HepG2 (cell line): ENCODE data around the gene KTN1. TPM values are rescaled to one million over a fixed set of nuclear protein-coding genes. Genes with fewer than 3 reads are reported as not detected.

Experiments used
- ATAC-seq: fragments of 200-7000 bp; cut with Tn5 transposase; 3 replicates; pipeline ENCODE4 v1.9.1; 2020; ENCODE audit warnings: mild to moderate bottlenecking, moderate library complexity
- BruUV-seq: library from RNA; stranded (reverse); fragments of 400-500 nt; replicated peaks from 2 replicates; lab custom pipeline; 2021; lab: Mats Ljungman, UMichigan
- CTCF ChIA-PET: fragments of 300-600 bp; formaldehyde crosslinking; extraction: SDS; loops from one replicate; lab custom pipeline; 2021; ENCODE audit warnings: low total read pairs, inconsistent platforms, low intra/inter-chr PET ratio; lab: Yijun Ruan, JAX
- POLR2A ChIA-PET: fragments of 350-600 bp; sonication (Branson Sonifier 250); formaldehyde crosslinking; loops from one replicate; lab custom pipeline; 2020; ENCODE audit warnings: antibody characterized with exemption, inconsistent platforms; lab: Yijun Ruan, JAX
- DNase-seq: peaks from one replicate; pipeline ENCODE4 v3.0.0-alpha.2; 2015; ENCODE audit warnings: low spot score
- FAIRE-seq: peaks from 3 replicates; lab custom pipeline; 2011; peaks lifted over from hg19 to GRCh38; lab: Jason Lieb, UNC
- H2AFZ ChIP-seq: one replicate; pipeline ENCODE4 v1.6.1; 2011; ENCODE audit warnings: low read length, inconsistent platforms
- H3K27ac ChIP-seq: fragments of 300-600 bp; 3 replicates; pipeline ENCODE4 v1.8.0; 2011; ENCODE audit warnings: mixed run types, mild to moderate bottlenecking, mixed read lengths, low read length, inconsistent platforms; ENCODE audit not compliant: insufficient read depth; ENCODE audit errors: extremely low read length
- H3K27me3 ChIP-seq, 2 experiments: fragments of 200-600 bp in 1 of 2; 2 replicates in 1 of 2; 3 replicates in 1 of 2; pipeline versions ENCODE4 v1.6.0 to v1.8.0; 2011; ENCODE audit warnings: low read length in 2 of 2, mild to moderate bottlenecking in 2 of 2, moderate library complexity in 2 of 2, inconsistent platforms in 1 of 2; ENCODE audit not compliant: insufficient read depth in 2 of 2, control insufficient read depth in 1 of 2
- H3K36me3 ChIP-seq, 2 experiments: fragments of 200-600 bp in 1 of 2; replicated peaks in 1 of 2; 2 replicates in 1 of 2; 3 replicates in 1 of 2; pipeline versions ENCODE4 v1.5.1 to v1.8.0; 2011; ENCODE audit warnings: low read length in 2 of 2, inconsistent platforms in 1 of 2; ENCODE audit not compliant: insufficient read depth in 2 of 2, control insufficient read depth in 1 of 2
- H3K4me1 ChIP-seq: 2 replicates; pipeline ENCODE4 v1.5.1; 2012; ENCODE audit warnings: low read length, inconsistent platforms; ENCODE audit not compliant: insufficient read depth
- H3K4me2 ChIP-seq: 2 replicates; pipeline ENCODE4 v1.6.0; 2011; ENCODE audit warnings: low read depth, low read length, inconsistent platforms
- H3K4me3 ChIP-seq, 3 experiments: fragments of 200-600 bp in 1 of 3; sonication (generic), shearing (Covaris generic) in 1 of 3; replicated peaks in 1 of 3; 2 replicates each; pipeline ENCODE4 v1.5.1; 2011 to 2016; ENCODE audit warnings: low read length in 3 of 3, inconsistent platforms in 2 of 3, low read depth in 2 of 3, mild to moderate bottlenecking in 2 of 3, control low read depth in 1 of 3, mixed read lengths in 1 of 3; ENCODE audit not compliant: insufficient read depth in 1 of 3
- H3K79me2 ChIP-seq: one replicate; pipeline ENCODE4 v1.6.1; 2011; ENCODE audit warnings: low read length, inconsistent platforms; ENCODE audit not compliant: insufficient read depth
- H3K9ac ChIP-seq: 2 replicates; pipeline ENCODE4 v1.6.0; 2011; ENCODE audit warnings: mild to moderate bottlenecking, low read depth, low read length, inconsistent platforms; ENCODE audit not compliant: insufficient read depth
- H3K9me3 ChIP-seq: 2 replicates; pipeline ENCODE4 v1.5.1; 2012; ENCODE audit warnings: mild to moderate bottlenecking, low read length
- H4K20me1 ChIP-seq: 2 replicates; pipeline ENCODE4 v1.6.0; 2011; ENCODE audit warnings: inconsistent platforms, mild to moderate bottlenecking, low read length, moderate library complexity; ENCODE audit not compliant: insufficient read depth
- HNF4G ChIP-seq, 2 experiments: sonication (generic) in 1 of 2; formaldehyde crosslinking in 1 of 2; IDR thresholded peaks; 2 replicates each; pipeline versions ENCODE4 v1.4.0 to v1.6.1; 2011 to 2020; ENCODE audit warnings: borderline replicate concordance in 2 of 2, low read depth in 2 of 2, mild to moderate bottlenecking in 2 of 2, low read length in 1 of 2, missing genetic modification reagents in 1 of 2, moderate library complexity in 1 of 2
- HOXD1 ChIP-seq: sonication (generic); formaldehyde crosslinking; IDR thresholded peaks from 2 replicates; pipeline ENCODE4 v1.5.0; 2020; ENCODE audit warnings: missing genetic modification reagents
- KDM4B ChIP-seq: sonication (generic); formaldehyde crosslinking; IDR thresholded peaks from 2 replicates; pipeline ENCODE4 v1.4.0; 2020; ENCODE audit warnings: missing genetic modification reagents
- MBNL3 ChIP-seq: fragments of 250-450 bp; sonication (Bioruptor Pico); conservative IDR thresholded peaks from 2 replicates; pipeline ENCODE4 v1.8.0; 2022; ENCODE audit warnings: mild to moderate bottlenecking, inconsistent platforms
- SOX13 ChIP-seq, 3 experiments: fragments of 450-650 bp in 1 of 3; sonication (generic) in 1 of 3; formaldehyde crosslinking in 1 of 3; IDR thresholded peaks in 2 of 3; conservative IDR thresholded peaks in 1 of 3; 2 replicates each; pipeline versions ENCODE4 v1.5.0 to v1.6.1; 2016 to 2020; ENCODE audit warnings: antibody characterized with exemption in 1 of 3, mild to moderate bottlenecking in 1 of 3, missing compliant biosample characterization in 1 of 3, missing genetic modification reagents in 1 of 3, moderate library complexity in 1 of 3
- TRIM24 ChIP-seq: sonication (generic); formaldehyde crosslinking; IDR thresholded peaks from 2 replicates; pipeline ENCODE4 v1.8.0; 2022; ENCODE audit warnings: mild to moderate bottlenecking, missing genetic modification reagents
- ZKSCAN5 ChIP-seq: sonication (generic); formaldehyde crosslinking; IDR thresholded peaks from 2 replicates; pipeline ENCODE4 v1.5.1; 2020; ENCODE audit warnings: mild to moderate bottlenecking, missing genetic modification reagents
- ZNF331 ChIP-seq: sonication (generic); formaldehyde crosslinking; IDR thresholded peaks from 2 replicates; pipeline ENCODE4 v1.4.0; 2020; ENCODE audit warnings: missing genetic modification reagents
- ZNF598 ChIP-seq: sonication (generic); formaldehyde crosslinking; IDR thresholded peaks from 2 replicates; pipeline ENCODE4 v1.5.1; 2020; ENCODE audit warnings: mild to moderate bottlenecking, missing genetic modification reagents, borderline replicate concordance
- ZNF614 ChIP-seq: IDR thresholded peaks from 2 replicates; pipeline ENCODE4 v1.6.1; 2018; ENCODE audit warnings: missing biosample characterization, missing genetic modification reagents, inconsistent platforms, borderline replicate concordance
- ZNF773 ChIP-seq: sonication (generic); formaldehyde crosslinking; IDR thresholded peaks from 2 replicates; pipeline ENCODE4 v1.4.0; 2020; ENCODE audit warnings: missing genetic modification reagents, borderline replicate concordance
- ZSCAN20 ChIP-seq: sonication (generic); formaldehyde crosslinking; IDR thresholded peaks from 2 replicates; pipeline ENCODE4 v1.4.0; 2020; ENCODE audit warnings: missing genetic modification reagents, mild to moderate bottlenecking, borderline replicate concordance
- WGBS: methylation state at CpG from one replicate; pipeline ENCODE4 v1.1.6; 2017; ENCODE audit warnings: low lambda C conversion rate; 5-methylcytosine and 5-hydroxymethylcytosine counted together
- in situ Hi-C: cut with HindIII; loops from 2 replicates; pipeline ENCODE4 v1.10.0; 2017; ENCODE audit warnings: low pct_unique_long_range_greater_than_20kb; ENCODE audit not compliant: extremely low pct_ligation_motif_present
- intact Hi-C: fragments of 100-400 bp; cut with micrococcal nuclease; formaldehyde crosslinking; loops from one replicate; pipeline ENCODE4 v1.10.0; 2022; ENCODE audit not compliant: unreplicated experiment
- polyA plus RNA-seq, 8 experiments: library from polyadenylated mRNA; depleted of rRNA in 3 of 8; stranded (reverse) in 7 of 8; unstranded in 1 of 8; fragments of >200 nt; fragmentation: Illumina TruSeq in 4 of 8; extraction: Trizol in 4 of 8; gene quantifications; 2 replicates each; pipeline versions ENCODE4 v1.2.1 to v1.2.3, GENCODE V29; 2011 to 2016; ENCODE audit warnings: low read depth in 4 of 8, missing spikeins in 1 of 8, mixed read lengths in 1 of 8; ENCODE audit not compliant: insufficient read depth in 1 of 8
- total RNA-seq, 5 experiments: library from RNA; depleted of rRNA; stranded (reverse); fragments of >200 nt; fragmentation: Illumina TruSeq; extraction: Trizol; gene quantifications; 2 replicates each; pipeline ENCODE4 v1.2.3, GENCODE V29; 2016; ENCODE audit warnings: low read depth in 1 of 5
- TF ChIP-seq, protein P1 (sequence below): sonication (generic); formaldehyde crosslinking; IDR thresholded peaks from 2 replicates; pipeline ENCODE4 v1.4.0; 2020; ENCODE audit warnings: missing genetic modification reagents
- TF ChIP-seq, protein P2 (sequence below): sonication (generic); formaldehyde crosslinking; conservative IDR thresholded peaks from 2 replicates; pipeline ENCODE4 v1.4.0; 2020; ENCODE audit warnings: missing genetic modification reagents
- TF ChIP-seq, protein P3 (sequence below): sonication (generic); formaldehyde crosslinking; IDR thresholded peaks from 2 replicates; pipeline ENCODE4 v1.5.1; 2020; ENCODE audit warnings: mild to moderate bottlenecking, missing genetic modification reagents, moderate library complexity
- TF ChIP-seq, protein P4 (sequence below): IDR thresholded peaks from 2 replicates; pipeline ENCODE4 v1.6.1; 2016; ENCODE audit warnings: mild to moderate bottlenecking

KTN1 gene
- total and polyA plus RNA-seq, 2 of the 13 experiments (the other 11 are each of a cell fraction or from before 2014, with no cell fraction given), result 60.6 to 169 TPM

DNA sequence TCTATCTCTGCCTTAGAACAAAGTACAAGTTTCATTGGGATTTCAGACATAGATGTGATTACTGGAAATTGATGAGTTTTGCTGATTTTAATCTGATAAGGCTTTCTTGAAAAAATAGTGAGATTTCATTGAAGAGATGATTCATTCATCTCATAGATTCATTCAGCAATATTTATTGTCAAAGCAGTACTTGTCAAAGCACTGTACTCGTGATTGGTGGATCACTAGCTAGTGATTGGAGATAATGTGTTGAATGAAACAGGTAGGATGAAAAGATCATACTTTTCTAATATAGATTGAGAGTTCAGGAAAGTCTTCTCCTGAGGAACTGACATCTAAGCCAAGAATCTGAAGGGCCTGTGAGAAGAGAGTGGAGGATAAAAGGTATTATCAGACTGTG, 71.0 kb downstream of the KTN1 start:
- Histone ChIP-seq H2AFZ (no peak overlapping the region), H3K27ac (no peak overlapping the region), H3K36me3 (peaks cover 14 to 67% of the 10 kb centered on the region in 2 experiments), H4K20me1 (no peaks in the 10 kb centered on the region), H3K27me3 (no peaks in the 10 kb centered on the region), H3K4me2 (no peak overlapping the region), H3K9ac (no peak overlapping the region), H3K9me3 (no peaks in the 10 kb centered on the region), H3K4me1 (no peaks in the 10 kb centered on the region), H3K79me2 (no peaks in the 10 kb centered on the region), H3K4me3 (no peak overlapping the region)
- BruUV-seq, result no TSS peak
- ChIA-PET CTCF (no interaction called here), POLR2A (no interaction called here)
- in situ Hi-C loops (loop anchor here (25.0 kb wide), 1 partner anchor 214 kb away; the partner anchor contains the start of gene TBPL2), intact Hi-C loops (loop anchor here (10.0 kb wide), 1 partner anchor 216 kb away; no protein-coding TSS in a partner anchor)
- 97% methylated on average over 1 of the region's 1 CpG for WGBS
- no peak for DNase-seq
- FAIRE-seq, result no peak
- ATAC-seq, result no peak
- TF ChIP-seq, protein P1, sequence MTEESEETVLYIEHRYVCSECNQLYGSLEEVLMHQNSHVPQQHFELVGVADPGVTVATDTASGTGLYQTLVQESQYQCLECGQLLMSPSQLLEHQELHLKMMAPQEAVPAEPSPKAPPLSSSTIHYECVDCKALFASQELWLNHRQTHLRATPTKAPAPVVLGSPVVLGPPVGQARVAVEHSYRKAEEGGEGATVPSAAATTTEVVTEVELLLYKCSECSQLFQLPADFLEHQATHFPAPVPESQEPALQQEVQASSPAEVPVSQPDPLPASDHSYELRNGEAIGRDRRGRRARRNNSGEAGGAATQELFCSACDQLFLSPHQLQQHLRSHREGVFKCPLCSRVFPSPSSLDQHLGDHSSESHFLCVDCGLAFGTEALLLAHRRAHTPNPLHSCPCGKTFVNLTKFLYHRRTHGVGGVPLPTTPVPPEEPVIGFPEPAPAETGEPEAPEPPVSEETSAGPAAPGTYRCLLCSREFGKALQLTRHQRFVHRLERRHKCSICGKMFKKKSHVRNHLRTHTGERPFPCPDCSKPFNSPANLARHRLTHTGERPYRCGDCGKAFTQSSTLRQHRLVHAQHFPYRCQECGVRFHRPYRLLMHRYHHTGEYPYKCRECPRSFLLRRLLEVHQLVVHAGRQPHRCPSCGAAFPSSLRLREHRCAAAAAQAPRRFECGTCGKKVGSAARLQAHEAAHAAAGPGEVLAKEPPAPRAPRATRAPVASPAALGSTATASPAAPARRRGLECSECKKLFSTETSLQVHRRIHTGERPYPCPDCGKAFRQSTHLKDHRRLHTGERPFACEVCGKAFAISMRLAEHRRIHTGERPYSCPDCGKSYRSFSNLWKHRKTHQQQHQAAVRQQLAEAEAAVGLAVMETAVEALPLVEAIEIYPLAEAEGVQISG (CRISPR knock-in tag), result no peak
- TF ChIP-seq HNF4G (IDR thresholded peaks at IDR 0.05; ENCODE audit: borderline replicate concordance, low read depth, low read length), result no peak
- TF ChIP-seq HNF4G (CRISPR knock-in tag; IDR thresholded peaks at IDR 0.05; ENCODE audit: borderline replicate concordance, low read depth), result no peak
- TF ChIP-seq HOXD1 (CRISPR knock-in tag), result no peak
- TF ChIP-seq KDM4B, result no peak
- TF ChIP-seq ZNF331 (CRISPR knock-in tag), result no peak
- no peak for TF ChIP-seq TRIM24
- no peak for TF ChIP-seq ZNF614 (CRISPR knock-in tag)
- TF ChIP-seq SOX13 (IDR thresholded peaks at IDR 0.05), result no peak
- TF ChIP-seq SOX13 (CRISPR knock-in tag; conservative IDR thresholded peaks at IDR 0.05 in 1 of 2, IDR thresholded peaks at IDR 0.05 in 1 of 2), result no peak
- no peak for TF ChIP-seq MBNL3 (CRISPR knock-in tag)
- TF ChIP-seq ZKSCAN5 (CRISPR knock-in tag), result no peak
- no peak for TF ChIP-seq ZNF773 (CRISPR knock-in tag)
- TF ChIP-seq, protein P2, sequence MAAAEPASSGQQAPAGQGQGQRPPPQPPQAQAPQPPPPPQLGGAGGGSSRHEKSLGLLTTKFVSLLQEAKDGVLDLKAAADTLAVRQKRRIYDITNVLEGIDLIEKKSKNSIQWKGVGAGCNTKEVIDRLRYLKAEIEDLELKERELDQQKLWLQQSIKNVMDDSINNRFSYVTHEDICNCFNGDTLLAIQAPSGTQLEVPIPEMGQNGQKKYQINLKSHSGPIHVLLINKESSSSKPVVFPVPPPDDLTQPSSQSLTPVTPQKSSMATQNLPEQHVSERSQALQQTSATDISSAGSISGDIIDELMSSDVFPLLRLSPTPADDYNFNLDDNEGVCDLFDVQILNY (CRISPR knock-in tag), result no peak
- TF ChIP-seq ZNF598 (CRISPR knock-in tag), result no peak
- TF ChIP-seq, protein P3, sequence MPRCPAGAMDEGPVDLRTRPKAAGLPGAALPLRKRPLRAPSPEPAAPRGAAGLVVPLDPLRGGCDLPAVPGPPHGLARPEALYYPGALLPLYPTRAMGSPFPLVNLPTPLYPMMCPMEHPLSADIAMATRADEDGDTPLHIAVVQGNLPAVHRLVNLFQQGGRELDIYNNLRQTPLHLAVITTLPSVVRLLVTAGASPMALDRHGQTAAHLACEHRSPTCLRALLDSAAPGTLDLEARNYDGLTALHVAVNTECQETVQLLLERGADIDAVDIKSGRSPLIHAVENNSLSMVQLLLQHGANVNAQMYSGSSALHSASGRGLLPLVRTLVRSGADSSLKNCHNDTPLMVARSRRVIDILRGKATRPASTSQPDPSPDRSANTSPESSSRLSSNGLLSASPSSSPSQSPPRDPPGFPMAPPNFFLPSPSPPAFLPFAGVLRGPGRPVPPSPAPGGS (CRISPR knock-in tag), result no peak
- TF ChIP-seq ZSCAN20 (CRISPR knock-in tag), result no peak
- TF ChIP-seq, protein P4, sequence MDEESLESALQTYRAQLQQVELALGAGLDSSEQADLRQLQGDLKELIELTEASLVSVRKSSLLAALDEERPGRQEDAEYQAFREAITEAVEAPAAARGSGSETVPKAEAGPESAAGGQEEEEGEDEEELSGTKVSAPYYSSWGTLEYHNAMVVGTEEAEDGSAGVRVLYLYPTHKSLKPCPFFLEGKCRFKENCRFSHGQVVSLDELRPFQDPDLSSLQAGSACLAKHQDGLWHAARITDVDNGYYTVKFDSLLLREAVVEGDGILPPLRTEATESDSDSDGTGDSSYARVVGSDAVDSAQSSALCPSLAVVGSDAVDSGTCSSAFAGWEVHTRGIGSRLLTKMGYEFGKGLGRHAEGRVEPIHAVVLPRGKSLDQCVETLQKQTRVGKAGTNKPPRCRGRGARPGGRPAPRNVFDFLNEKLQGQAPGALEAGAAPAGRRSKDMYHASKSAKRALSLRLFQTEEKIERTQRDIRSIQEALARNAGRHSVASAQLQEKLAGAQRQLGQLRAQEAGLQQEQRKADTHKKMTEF (CRISPR knock-in tag), result no peak
